ENCODE measurements around the gene SYVN1. TPM values are rescaled to one million over a fixed set of nuclear protein-coding genes. Genes with fewer than 3 reads are reported as not detected.

Gene SYVN1
- total and polyA plus RNA-seq, 10 of the 15 experiments (the other 5 are each of a cell fraction or from before 2014, with no cell fraction given) = 0.79 to 63.6 (median 20.1) TPM

DNA sequence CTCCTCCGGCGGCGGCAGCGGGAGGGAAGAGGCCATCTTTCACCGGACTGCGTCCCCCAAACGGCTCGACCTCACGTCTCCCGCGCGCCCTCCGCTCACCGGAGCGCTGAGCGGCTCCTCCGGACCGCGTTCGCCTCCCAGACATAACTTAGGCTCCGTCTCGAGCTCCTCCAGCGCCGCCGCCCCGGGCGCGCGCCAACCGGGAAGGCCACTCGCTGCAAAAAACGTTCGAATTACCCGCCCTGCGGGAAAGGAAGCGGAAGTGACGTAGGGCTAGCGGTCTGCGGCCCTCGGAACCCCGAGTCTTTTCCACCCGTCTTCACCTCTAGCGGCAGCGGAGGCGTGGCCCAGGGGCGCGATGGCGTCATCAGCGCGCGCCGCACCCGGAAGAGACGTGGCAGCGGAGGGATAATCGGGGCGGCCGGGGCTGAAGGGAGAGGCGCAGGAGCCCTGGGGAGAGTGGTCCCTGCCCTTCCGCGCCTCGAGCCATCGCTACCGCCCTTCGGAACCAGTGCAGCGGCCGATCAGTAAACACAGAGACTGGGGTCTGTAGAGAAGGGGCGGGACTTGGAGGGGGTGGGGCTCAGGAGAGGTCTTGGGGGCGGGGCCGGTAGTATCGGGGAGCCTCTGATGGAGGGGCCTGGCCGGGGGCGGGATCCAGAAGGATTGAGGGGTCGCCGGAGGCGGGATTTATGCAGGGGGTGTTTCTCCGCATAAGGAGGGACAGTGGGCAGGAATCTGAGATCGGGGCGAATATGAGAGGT, 50.3 kb downstream of the SYVN1 start, which contains the start of the genes CDCA5 and ZFPL1 (continued):
- TF ChIP-seq, protein P1, sequence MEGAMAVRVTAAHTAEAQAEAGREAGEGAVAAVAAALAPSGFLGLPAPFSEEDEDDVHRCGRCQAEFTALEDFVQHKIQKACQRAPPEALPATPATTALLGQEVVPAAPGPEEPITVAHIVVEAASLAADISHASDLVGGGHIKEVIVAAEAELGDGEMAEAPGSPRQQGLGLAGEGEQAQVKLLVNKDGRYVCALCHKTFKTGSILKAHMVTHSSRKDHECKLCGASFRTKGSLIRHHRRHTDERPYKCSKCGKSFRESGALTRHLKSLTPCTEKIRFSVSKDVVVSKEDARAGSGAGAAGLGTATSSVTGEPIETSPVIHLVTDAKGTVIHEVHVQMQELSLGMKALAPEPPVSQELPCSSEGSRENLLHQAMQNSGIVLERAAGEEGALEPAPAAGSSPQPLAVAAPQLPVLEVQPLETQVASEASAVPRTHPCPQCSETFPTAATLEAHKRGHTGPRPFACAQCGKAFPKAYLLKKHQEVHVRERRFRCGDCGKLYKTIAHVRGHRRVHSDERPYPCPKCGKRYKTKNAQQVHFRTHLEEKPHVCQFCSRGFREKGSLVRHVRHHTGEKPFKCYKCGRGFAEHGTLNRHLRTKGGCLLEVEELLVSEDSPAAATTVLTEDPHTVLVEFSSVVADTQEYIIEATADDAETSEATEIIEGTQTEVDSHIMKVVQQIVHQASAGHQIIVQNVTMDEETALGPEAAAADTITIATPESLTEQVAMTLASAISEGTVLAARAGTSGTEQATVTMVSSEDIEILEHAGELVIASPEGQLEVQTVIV (IDR thresholded peaks at IDR 0.05; ENCODE audit: borderline replicate concordance, partially characterized antibody) = peak; percentile 89
- TF ChIP-seq SREBF2 (IDR thresholded peaks at IDR 0.05; ENCODE audit: low read length) = 0 out of 2 replicates have a peak, but pooled peaks have one; percentile 46
- 0 out of 2 replicates have a peak, but pooled peaks have one; percentile 52 for TF ChIP-seq ZNF207 (IDR thresholded peaks at IDR 0.05; ENCODE audit: borderline replicate concordance)
- peak; percentile 80 for TF ChIP-seq HCFC1 (IDR thresholded peaks at IDR 0.05; ENCODE audit: low read length)
- no peak for TF ChIP-seq ZNF274 (IDR thresholded peaks at IDR 0.05; ENCODE audit: insufficient read depth, insufficient read length)
- no peak for TF ChIP-seq DPF2 (IDR thresholded peaks at IDR 0.05)
- TF ChIP-seq, protein P2, sequence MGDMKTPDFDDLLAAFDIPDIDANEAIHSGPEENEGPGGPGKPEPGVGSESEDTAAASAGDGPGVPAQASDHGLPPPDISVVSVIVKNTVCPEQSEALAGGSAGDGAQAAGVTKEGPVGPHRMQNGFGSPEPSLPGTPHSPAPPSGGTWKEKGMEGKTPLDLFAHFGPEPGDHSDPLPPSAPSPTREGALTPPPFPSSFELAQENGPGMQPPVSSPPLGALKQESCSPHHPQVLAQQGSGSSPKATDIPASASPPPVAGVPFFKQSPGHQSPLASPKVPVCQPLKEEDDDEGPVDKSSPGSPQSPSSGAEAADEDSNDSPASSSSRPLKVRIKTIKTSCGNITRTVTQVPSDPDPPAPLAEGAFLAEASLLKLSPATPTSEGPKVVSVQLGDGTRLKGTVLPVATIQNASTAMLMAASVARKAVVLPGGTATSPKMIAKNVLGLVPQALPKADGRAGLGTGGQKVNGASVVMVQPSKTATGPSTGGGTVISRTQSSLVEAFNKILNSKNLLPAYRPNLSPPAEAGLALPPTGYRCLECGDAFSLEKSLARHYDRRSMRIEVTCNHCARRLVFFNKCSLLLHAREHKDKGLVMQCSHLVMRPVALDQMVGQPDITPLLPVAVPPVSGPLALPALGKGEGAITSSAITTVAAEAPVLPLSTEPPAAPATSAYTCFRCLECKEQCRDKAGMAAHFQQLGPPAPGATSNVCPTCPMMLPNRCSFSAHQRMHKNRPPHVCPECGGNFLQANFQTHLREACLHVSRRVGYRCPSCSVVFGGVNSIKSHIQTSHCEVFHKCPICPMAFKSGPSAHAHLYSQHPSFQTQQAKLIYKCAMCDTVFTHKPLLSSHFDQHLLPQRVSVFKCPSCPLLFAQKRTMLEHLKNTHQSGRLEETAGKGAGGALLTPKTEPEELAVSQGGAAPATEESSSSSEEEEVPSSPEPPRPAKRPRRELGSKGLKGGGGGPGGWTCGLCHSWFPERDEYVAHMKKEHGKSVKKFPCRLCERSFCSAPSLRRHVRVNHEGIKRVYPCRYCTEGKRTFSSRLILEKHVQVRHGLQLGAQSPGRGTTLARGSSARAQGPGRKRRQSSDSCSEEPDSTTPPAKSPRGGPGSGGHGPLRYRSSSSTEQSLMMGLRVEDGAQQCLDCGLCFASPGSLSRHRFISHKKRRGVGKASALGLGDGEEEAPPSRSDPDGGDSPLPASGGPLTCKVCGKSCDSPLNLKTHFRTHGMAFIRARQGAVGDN (IDR thresholded peaks at IDR 0.05) = 0 out of 2 replicates have a peak, but pooled peaks have one; percentile 25
- peak; percentile 97 for TF ChIP-seq POLR2A (IDR thresholded peaks at IDR 0.05; ENCODE audit: low read depth, low read length)
- TF ChIP-seq RB1 (IDR thresholded peaks at IDR 0.05; ENCODE audit: borderline replicate concordance) = peak; percentile 88; the same call in 1 of the 2 replicates
- peak; percentile 65 for TF ChIP-seq NR2F1 (conservative IDR thresholded peaks at IDR 0.05)
- TF ChIP-seq GABPA (IDR thresholded peaks at IDR 0.05; ENCODE audit: low read depth) = peak; percentile 97
- TF ChIP-seq HDGF (IDR thresholded peaks at IDR 0.05) = no peak
- peak; percentile 77 for TF ChIP-seq IKZF1 (conservative IDR thresholded peaks at IDR 0.05)
- TF ChIP-seq ZNF217 (IDR thresholded peaks at IDR 0.05) = no peak
- TF ChIP-seq EP300 (IDR thresholded peaks at IDR 0.05; ENCODE audit: borderline replicate concordance in 1 of 2, control insufficient read depth in 1 of 2, low read depth in 2 of 2, low read length in 2 of 2) = peak in 1 of 2 experiments; percentile 22; a peak in 1 of 4 replicates
- TF ChIP-seq, protein P3, sequence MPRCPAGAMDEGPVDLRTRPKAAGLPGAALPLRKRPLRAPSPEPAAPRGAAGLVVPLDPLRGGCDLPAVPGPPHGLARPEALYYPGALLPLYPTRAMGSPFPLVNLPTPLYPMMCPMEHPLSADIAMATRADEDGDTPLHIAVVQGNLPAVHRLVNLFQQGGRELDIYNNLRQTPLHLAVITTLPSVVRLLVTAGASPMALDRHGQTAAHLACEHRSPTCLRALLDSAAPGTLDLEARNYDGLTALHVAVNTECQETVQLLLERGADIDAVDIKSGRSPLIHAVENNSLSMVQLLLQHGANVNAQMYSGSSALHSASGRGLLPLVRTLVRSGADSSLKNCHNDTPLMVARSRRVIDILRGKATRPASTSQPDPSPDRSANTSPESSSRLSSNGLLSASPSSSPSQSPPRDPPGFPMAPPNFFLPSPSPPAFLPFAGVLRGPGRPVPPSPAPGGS (IDR thresholded peaks at IDR 0.05; ENCODE audit: borderline replicate concordance, insufficient read depth, low read depth, low read length, poor library complexity, severe bottlenecking) = no peak
- TF ChIP-seq NFIC (IDR thresholded peaks at IDR 0.05; ENCODE audit: low read depth, low read length) = no peak
- peak; percentile 50; the same call in 1 of the 2 replicates for TF ChIP-seq POLR2AphosphoS2 (IDR thresholded peaks at IDR 0.05; ENCODE audit: low read depth, low read length)
- TF ChIP-seq SMAD1 (IDR thresholded peaks at IDR 0.05; ENCODE audit: low read depth, partially characterized antibody) = no peak
